Loucy (cell line): ENCODE data around the gene MIB1.

Experiments
- H2AFZ ChIP-seq: fragments of 200-600 bp; sonication (generic); 2 replicates; pipeline ENCODE4 v1.6.0; 2016; ENCODE audit warnings: antibody characterized with exemption, mild to moderate bottlenecking, low read length, moderate library complexity
- H3F3A ChIP-seq: fragments of 200-600 bp; 2 replicates; pipeline ENCODE4 v1.6.0; 2016; ENCODE audit warnings: antibody characterized with exemption, low read depth, mild to moderate bottlenecking
- H3K27me3 ChIP-seq: fragments of 200-600 bp; sonication (generic); 2 replicates; pipeline ENCODE4 v1.6.1; 2014; ENCODE audit warnings: low read length, mild to moderate bottlenecking; ENCODE audit not compliant: insufficient read depth, poor library complexity, severe bottlenecking
- H3K36me3 ChIP-seq: fragments of 200-600 bp; sonication (generic); 2 replicates; pipeline ENCODE4 v1.6.1; 2016; ENCODE audit warnings: low read length; ENCODE audit not compliant: insufficient read depth
- H3K4me1 ChIP-seq: fragments of 200-600 bp; sonication (generic); 2 replicates; pipeline ENCODE4 v1.5.1; 2014; ENCODE audit warnings: low read length, mild to moderate bottlenecking; ENCODE audit not compliant: insufficient read depth, poor library complexity, severe bottlenecking
- H3K4me2 ChIP-seq: fragments of 200-600 bp; sonication (generic); 2 replicates; pipeline ENCODE4 v1.6.0; 2014; ENCODE audit warnings: antibody characterized with exemption, low read length, low read depth, mild to moderate bottlenecking; ENCODE audit not compliant: poor library complexity, severe bottlenecking
- H3K4me3 ChIP-seq: fragments of 200-600 bp; sonication (generic); 2 replicates; pipeline ENCODE4 v1.5.1; 2014; ENCODE audit warnings: low read length, mild to moderate bottlenecking, mixed read lengths; ENCODE audit not compliant: poor library complexity, severe bottlenecking
- H3K79me2 ChIP-seq: fragments of 200-600 bp; sonication (generic); 2 replicates; pipeline ENCODE4 v1.6.1; 2014; ENCODE audit warnings: low read length; ENCODE audit not compliant: insufficient read depth
- H3K9ac ChIP-seq: fragments of 200-600 bp; sonication (generic); 2 replicates; pipeline ENCODE4 v1.6.0; 2014; ENCODE audit warnings: mild to moderate bottlenecking, low read depth, low read length, moderate library complexity; ENCODE audit not compliant: poor library complexity, severe bottlenecking
- H3K9me2 ChIP-seq: fragments of 200-600 bp; sonication (generic); replicated peaks from 2 replicates; pipeline ENCODE4 v1.6.1; 2016; ENCODE audit warnings: low read depth, low read length, mixed read lengths
- H3K9me3 ChIP-seq: fragments of 200-600 bp; sonication (generic); 2 replicates; pipeline ENCODE4 v1.6.1; 2014; ENCODE audit warnings: mild to moderate bottlenecking, antibody characterized with exemption, low read length, low read depth; ENCODE audit not compliant: insufficient read depth
- H4K20me1 ChIP-seq: fragments of 200-600 bp; sonication (generic); 2 replicates; pipeline ENCODE4 v1.6.0; 2014; ENCODE audit warnings: antibody characterized with exemption, low read length, mild to moderate bottlenecking; ENCODE audit not compliant: insufficient read depth, poor library complexity, severe bottlenecking
- CTCF ChIP-seq: fragments of 200-600 bp; sonication (generic); conservative IDR thresholded peaks from 2 replicates; pipeline ENCODE4 v1.5.1; 2014; ENCODE audit warnings: mild to moderate bottlenecking, antibody characterized with exemption, low read length
- EZH2phosphoT487 ChIP-seq: fragments of 200-600 bp; IDR thresholded peaks from 2 replicates; pipeline ENCODE4 v1.6.1; 2018; ENCODE audit warnings: antibody characterized with exemption, mild to moderate bottlenecking, moderate library complexity, borderline replicate concordance

MIB1 gene

GRCh38 chr18:21722687-21723086 lies 17.9 kb upstream of the MIB1 start:
- Histone ChIP-seq H3K79me2 (no peaks in the 10 kb centered on the region), H3K9me3 (no peaks in the 10 kb centered on the region), H3K9me2 (no peaks in the 10 kb centered on the region), H3K4me3 (no peak overlapping the region), H2AFZ (no peak overlapping the region), H3K36me3 (no peaks in the 10 kb centered on the region), H3K9ac (no peak overlapping the region), H3K27me3 (no peaks in the 10 kb centered on the region), H3K4me2 (no peak overlapping the region), H4K20me1 (no peaks in the 10 kb centered on the region), H3K4me1 (peaks cover 4% of the 10 kb centered on the region), H3F3A (no peaks in the 10 kb centered on the region)
- no peak for TF ChIP-seq EZH2phosphoT487
- TF ChIP-seq CTCF: no peak

- Histone ChIP-seq H3K4me2 (no peak overlapping the region), H3K4me1 (peaks cover 4% of the 10 kb centered on the region), H4K20me1 (no peaks in the 10 kb centered on the region), H3K9me3 (no peaks in the 10 kb centered on the region), H3K9ac (no peak overlapping the region), H3K79me2 (no peaks in the 10 kb centered on the region), H3F3A (no peaks in the 10 kb centered on the region), H3K4me3 (no peak overlapping the region), H3K27me3 (no peaks in the 10 kb centered on the region), H2AFZ (no peak overlapping the region), H3K36me3 (no peaks in the 10 kb centered on the region), H3K9me2 (no peaks in the 10 kb centered on the region)
- TF ChIP-seq EZH2phosphoT487 (no peak), CTCF (no peak)
These were observed 15.4 kb upstream of the MIB1 start for GRCh38 chr18:21725201-21725600.

- Histone ChIP-seq H3K9me3 (no peaks in the 10 kb centered on the region), H3K4me2 (no peak overlapping the region), H3K9ac (no peak overlapping the region), H3K9me2 (no peaks in the 10 kb centered on the region), H3F3A (no peaks in the 10 kb centered on the region), H2AFZ (no peak overlapping the region), H3K27me3 (no peaks in the 10 kb centered on the region), H4K20me1 (no peaks in the 10 kb centered on the region), H3K36me3 (no peaks in the 10 kb centered on the region), H3K79me2 (no peaks in the 10 kb centered on the region), H3K4me3 (no peak overlapping the region), H3K4me1 (peaks cover 4% of the 10 kb centered on the region)
- TF ChIP-seq CTCF (no peak), EZH2phosphoT487 (no peak)
These were observed 12.9 kb upstream of the MIB1 start for GRCh38 chr18:21727702-21728101.
